ENCODE data around the gene RPS14.

Gene RPS14

DNA sequence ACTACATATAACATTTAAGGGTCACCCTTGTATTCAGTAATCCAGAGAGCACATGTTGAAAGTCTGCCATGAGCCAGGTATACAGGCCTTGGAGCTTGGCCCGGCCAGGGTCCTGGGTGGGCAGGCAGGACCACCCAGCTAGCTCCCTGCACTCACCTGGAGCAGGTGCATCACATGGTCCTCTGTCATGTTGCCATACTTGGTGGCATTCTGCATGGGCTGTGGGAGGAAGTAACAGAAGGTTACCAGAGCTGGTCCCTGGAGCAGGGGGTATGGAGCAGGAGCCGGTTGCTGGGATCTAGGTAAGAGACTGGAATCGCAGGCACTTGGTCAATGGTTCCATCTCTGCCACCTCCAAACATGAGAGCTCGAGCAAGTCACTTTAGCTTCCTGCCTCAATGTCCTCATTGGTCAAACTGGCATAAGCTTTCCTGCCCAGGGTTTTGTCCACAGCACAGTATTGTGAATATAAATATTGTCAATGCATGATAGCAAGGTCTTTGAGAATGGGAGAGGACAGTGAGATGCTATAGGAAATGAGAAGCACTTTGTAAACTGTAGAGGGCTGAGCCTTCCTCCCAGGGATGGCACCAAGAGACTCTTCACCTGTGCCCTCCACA lies 43.3 kb downstream of the RPS14 start:
- no peak for TF ChIP-seq CTCF (IDR thresholded peaks at IDR 0.05; ENCODE audit: borderline replicate concordance, insufficient read depth, low read depth, low read length)
- peak overlapping the region; percentile 10 for H3K4me3 ChIP-seq (ENCODE audit: low read depth, low read length)

DNA sequence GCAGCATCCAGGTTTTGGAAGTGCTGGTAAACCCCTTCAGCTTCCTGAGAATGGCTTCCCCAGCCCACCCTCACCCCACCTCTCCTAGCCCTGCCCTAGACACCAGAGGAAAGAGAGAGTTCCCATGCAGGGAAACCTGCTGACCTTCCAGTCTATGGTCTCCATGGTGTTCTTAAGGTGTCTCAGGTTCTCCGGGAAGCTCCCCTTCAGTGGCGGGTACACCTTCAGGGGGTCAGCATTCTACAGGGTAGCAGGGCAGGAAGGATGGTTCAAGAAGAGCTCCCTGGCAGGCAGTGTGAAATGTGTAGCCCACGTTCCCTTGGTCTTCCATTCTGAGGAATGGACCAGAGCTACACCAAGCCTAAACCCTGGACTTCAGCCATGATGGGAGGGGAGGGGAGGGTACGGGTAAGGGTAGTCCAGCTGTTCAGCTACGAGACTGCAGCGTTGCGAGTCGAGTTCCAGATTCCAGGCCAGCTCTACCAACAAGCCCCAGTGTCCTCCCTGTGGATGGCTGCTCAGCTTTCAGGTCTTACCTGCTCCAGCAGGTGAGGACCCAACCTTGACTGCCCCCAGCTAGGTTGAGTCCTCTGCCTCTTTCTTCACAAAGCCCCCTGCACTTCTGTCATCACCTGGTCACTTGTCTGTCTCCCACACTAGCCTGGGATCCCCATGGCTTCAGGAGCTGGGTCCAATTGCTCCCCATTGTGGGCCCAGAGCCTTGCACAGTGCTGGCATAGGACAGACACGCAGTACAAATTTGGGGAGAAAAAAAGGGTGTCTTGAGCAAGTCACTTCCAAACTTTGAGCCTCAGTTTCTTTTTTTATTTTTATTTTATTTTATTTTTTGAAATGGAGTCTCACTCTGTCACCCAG lies 44.4 kb downstream of the RPS14 start:
- peak overlapping the region; percentile 21 for H3K4me3 ChIP-seq (ENCODE audit: low read depth, low read length)
- TF ChIP-seq CTCF (IDR thresholded peaks at IDR 0.05; ENCODE audit: borderline replicate concordance, insufficient read depth, low read depth, low read length): no peak

DNA sequence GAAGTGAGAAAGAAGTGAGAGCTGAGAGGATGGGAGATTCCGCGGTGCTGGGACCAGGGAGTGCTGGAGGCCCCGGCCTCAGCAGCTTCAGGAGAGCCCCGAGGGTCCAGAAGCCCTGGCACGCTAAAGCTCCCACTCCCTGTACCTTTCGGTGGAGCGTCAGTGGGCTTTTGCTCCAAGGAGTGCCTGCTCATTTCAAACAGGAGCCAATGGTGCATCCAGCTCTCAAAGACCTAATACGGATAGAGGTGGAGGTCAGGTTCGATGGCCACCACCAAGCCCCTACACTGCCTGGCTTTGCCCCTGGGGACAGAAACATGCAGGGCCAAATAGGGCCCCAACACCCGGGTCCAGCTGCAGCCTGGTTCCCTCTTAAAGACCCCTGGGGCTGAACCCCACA lies 45.0 kb downstream of the RPS14 start:
- no peak for TF ChIP-seq CTCF (IDR thresholded peaks at IDR 0.05; ENCODE audit: borderline replicate concordance, insufficient read depth, low read depth, low read length)
- no peak overlapping the region for H3K4me3 ChIP-seq (ENCODE audit: low read depth, low read length)

- H3K4me3 ChIP-seq (ENCODE audit: low read depth, low read length): no peak overlapping the region
- no peak for TF ChIP-seq CTCF (IDR thresholded peaks at IDR 0.05; ENCODE audit: borderline replicate concordance, insufficient read depth, low read depth, low read length)
Measured at GRCh38 chr5:150404121-150404520, 45.4 kb downstream of the RPS14 start.

- H3K4me3 ChIP-seq (ENCODE audit: low read depth, low read length): no peak overlapping the region
Measured at GRCh38 chr5:150402901-150403342, 46.6 kb downstream of the RPS14 start.

GRCh38 chr5:150402229-150402773 lies 47.2 kb downstream of the RPS14 start:
- no peak for TF ChIP-seq CTCF (IDR thresholded peaks at IDR 0.05; ENCODE audit: borderline replicate concordance, insufficient read depth, low read depth, low read length)

More at GRCh38 chr5:150402901-150403342, 46.6 kb downstream of the RPS14 start:
- TF ChIP-seq CTCF (IDR thresholded peaks at IDR 0.05; ENCODE audit: borderline replicate concordance, insufficient read depth, low read depth, low read length): no peak

More at GRCh38 chr5:150402229-150402773, 47.2 kb downstream of the RPS14 start:
- no peak overlapping the region for H3K4me3 ChIP-seq (ENCODE audit: low read depth, low read length)

Data from GM12875 (cell line).